COR-L47 (cell line): Measurements from ENCODE around the gene UGT2B15.
"Not testable (repeated sequence)": the region's sequence is repeated elsewhere in the genome, so short reads cannot be mapped to it uniquely, and the experiment has no call there.

ENCODE experiments used
- DNase-seq: peaks from one replicate; lab custom pipeline; 2025; lab: John Stamatoyannopoulos, UW

Gene UGT2B15

DNA sequence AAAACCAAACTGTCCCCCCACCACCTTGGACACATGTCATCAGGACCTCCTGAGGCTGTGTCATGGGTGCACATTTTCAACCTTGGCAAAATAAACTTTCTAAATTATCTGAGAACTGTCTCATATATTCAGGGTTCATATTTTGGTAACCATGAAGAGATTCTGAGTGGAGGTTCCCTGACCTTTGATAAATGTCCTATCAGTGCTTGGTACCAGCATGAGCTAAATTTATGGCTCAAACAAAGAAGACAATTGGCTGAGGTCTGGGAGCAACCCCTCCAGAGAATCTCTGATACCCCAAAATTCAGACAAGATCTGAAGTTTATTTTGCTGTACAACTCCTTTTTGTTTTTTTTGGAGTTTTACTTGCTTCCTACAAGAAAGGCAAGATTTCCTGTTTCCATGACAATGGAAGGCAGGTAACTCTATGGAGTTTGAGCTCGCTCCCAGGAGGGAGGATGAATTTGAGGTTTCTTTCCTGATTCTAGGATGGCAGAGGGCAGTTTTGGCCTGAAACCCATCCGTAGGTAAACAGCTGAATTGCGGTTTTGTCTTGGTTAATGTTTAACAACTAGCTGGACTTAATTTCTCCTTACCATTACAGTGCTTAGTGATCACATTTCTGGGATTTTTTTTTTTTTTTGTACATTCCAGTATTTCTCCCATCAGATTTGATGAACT lies 14.5 kb downstream of the UGT2B15 start:
- no peak for DNase-seq

DNA sequence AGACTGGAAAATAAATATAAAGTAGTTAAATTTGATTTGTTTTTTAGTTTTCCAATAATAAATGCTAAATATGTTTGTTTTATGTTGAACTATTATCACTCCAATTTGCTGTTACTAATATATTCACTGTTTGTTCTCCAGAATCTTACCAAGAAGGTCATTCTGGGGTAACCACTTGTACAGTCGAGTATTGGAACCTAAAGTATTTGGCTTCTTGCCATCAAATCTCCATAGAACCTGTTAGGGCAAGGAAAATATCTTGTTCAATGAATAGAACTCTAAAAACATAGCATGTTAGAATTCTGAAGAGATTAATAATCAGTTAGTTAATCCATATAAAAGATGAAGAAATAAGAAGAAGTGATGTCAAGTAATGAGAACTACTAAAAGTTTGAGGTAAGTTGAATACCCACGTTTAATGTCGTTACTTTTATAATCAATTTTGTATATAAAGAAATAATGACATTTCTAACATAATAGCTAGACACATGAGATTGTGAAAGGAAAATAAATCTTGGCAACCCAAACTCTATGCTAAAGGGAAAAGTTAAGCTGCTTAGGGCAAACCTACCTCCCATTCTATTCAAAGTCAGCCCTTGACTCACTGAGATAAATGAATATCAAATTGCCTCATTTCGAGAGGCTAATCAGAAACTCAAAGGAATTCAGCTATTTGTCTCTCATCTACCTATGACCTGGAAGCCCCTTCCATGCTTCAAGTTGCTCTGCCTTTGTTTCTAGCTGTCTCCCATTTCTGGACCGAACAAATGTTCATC lies 15.3 kb downstream of the UGT2B15 start:
- no peak for DNase-seq

DNA sequence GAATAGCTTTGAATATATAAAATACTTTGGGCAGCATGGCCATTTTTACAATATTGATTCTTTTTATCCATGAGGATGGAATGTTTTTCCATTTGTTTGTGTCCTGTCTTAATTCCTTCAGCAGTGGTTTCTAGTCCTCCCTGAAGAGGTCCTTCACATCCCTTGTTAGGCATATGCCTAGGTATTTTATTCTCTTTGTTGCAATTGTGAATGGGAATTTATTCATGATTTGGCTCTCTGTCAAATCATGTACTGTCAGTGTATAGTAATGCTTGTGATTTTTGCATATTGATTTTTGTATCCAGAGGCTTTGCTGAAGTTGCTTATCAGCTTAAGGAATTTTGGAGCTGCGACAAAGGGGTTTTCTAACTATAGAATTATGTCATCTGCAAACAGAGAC lies 18.5 kb downstream of the UGT2B15 start:
- no peak for DNase-seq

DNA sequence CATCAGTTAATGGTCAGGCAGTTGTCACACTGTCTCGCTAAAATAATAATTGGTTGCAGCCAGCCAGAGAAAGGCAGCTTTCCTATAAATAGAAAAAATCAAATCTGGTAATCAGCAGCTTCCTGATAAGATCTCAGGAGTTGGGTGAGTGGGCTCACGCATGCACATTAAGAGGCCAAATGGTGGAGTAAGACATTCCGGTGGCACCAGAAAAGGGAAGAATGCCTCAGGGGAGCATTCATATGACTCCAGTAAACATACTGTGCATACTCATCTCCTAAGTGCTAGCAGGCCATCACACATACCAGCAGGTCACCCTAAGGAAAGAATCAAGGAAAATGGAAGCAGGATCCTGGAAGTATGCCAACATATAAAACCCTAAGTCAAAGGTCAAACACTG lies 40.1 kb downstream of the UGT2B15 start:
- DNase-seq, result no peak

DNA sequence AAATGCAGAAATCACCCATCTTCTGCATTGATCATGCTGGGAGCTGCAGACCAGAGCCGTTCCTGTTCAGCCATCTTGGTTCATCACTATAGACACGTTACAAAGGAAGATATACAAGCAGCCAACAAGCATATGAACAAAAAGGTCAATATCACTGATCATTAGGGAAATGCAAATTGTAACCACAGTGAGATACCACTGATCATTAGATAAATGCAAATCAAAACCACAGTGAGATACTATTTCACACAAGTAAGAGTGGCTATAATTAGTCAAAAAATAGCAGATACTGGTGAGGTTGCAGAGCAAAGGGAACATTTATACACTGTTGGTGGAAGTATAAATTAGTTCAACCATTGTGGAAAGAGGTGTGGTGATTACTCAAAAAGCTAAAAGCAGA lies 47.7 kb downstream of the UGT2B15 start:
- DNase-seq, result not testable (repeated sequence)

DNA sequence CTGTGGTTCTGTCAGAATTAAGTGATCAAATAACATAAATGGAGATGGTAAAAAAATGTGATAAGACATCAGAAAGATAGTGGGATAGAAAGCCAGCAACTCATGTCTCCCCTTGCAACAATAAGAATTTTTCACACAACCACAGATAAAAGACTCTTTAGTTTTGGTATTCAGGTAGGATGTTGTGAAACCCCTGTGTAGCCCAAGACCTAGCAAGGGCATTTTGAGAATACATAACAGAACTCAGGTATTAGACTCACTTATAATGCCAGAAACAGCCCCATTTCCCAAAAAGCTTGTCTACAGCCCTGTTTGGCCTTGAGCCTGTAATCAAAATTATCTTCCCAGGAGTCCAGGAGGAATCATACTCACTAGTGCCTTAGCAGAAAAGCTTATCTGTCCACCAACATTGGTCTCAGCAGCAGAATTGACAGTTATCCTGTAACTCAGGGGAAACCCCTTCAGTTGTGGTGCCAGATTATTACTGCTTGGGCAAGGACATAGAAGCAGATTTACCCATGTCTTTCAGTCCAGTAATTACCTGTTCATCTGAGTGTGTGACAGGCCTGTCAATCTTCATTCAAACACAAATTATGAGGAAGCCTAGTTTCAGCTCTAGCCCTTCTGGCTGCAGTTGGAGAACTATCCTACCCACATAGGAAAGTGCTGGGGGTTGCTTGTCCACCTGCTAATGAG lies 53.3 kb downstream of the UGT2B15 start:
- no peak for DNase-seq

DNA sequence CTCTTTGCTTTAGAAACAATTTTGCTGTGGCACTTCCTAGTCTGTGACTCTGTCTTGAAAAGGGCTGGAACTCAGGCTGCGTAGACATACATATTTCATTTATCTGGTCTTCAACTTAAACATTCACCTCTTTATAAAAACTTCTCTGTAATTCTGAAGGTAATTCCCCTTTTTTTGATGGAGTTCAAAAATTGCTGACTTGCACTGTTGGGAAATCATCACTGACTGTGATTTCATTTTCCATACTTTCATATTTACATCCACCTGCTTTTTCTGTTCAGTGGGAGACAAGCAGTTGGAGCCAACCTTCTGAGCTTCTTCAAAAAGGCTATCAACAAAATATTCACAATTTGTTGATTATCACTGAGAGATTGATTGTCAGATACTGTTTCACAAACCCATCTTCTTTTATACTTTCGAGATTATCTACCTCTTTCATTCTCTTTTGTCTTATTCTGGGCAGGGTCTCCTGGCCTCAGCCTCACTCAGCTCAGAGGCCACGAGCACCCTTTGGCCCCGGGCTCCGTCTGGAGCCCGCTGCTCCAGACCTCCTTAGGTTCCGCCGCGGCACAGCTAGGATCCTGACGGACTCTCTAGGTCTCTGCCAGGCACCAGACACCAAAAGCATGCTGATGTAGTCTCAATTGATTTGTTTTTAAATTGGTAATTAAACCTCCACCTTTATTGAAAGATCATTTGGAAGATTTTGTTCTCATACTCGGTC lies 54.6 kb downstream of the UGT2B15 start:
- DNase-seq, result no peak

DNA sequence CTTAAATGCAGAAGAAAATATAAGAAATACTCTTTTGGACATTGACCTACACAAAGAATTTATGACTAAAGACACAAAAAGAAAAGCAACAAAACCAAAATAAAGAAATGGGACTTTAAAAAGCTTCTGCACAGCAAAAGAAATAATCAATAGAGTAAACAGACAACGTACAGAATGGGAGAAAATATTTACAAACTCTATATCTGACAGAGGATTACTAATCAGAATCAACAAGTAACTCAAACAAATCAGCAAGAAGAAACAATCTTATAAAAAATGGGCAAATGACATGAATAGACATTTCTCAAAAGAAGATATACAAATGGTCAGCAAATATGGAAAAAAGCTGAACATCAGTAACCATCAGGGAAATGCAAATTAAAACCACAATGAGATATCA lies 56.7 kb downstream of the UGT2B15 start:
- DNase-seq, result no peak

DNA sequence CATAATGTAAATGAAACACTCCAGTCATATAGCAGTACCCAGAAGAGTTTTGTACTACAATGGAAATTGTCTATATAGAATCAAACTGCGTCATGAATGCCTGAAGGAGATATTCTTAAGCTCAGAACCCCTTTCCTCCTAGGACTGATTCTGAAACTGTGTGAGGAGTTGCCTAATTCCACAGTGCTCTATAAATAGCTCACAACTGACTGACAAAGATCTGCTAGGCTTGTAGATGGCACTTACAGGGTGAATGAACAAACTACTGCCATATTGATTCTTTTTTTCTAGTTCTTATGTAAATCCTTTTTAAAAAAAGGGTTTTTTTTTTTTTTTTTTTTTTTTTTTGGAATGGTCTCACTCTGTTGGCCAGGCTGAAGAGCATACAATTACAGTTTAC lies 64.2 kb downstream of the UGT2B15 start:
- DNase-seq, result no peak

DNA sequence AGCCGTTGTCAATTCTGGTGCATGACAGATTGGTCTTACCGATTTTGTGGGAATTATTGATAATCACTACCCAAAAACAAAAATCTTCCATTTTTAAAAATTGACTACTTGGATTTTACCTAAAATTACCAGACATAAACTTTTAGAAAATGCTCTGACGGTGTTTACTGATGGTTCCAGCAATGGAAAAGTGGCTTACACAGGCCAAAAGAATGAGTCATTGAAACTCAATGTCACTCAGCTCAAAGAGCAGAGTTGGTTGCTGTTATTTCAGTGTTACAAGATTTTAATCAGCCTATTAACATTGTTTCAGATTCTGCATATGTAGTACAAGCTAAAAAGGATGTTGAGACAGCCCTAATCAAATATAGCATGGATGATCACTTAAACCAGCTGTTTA lies 71.3 kb downstream of the UGT2B15 start:
- no peak for DNase-seq

DNA sequence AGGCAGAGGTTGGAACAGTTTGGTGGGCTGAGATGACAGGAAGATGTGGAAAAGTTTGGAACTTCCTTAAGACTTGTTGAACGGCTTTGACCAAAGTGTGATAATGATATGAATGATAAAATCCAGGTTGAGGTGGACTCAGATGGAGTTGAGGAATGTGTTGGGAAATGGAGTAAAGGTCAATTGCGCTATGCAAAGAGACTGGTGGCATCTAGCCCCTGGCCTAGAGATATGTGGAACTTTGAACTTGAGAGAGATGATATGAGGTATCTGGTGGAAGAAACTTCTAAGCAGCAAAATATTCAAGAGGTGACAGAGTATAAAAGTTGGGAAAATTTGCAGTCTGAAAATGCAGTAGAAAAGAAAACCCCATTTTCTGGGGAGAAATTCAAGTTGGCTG lies 73.0 kb downstream of the UGT2B15 start:
- DNase-seq, result no peak
